Activated CD4-positive, alpha-beta T cell treated with anti-CD3 and anti-CD28 coated beads, Interleukin-2, amount 50 U/mL, for 1 hour (primary cell): ENCODE results near the gene E2F7.

Source experiments
- DNase-seq: peaks from one replicate; pipeline ENCODE4 v3.0.0-alpha.2; 2020

Gene E2F7

DNA sequence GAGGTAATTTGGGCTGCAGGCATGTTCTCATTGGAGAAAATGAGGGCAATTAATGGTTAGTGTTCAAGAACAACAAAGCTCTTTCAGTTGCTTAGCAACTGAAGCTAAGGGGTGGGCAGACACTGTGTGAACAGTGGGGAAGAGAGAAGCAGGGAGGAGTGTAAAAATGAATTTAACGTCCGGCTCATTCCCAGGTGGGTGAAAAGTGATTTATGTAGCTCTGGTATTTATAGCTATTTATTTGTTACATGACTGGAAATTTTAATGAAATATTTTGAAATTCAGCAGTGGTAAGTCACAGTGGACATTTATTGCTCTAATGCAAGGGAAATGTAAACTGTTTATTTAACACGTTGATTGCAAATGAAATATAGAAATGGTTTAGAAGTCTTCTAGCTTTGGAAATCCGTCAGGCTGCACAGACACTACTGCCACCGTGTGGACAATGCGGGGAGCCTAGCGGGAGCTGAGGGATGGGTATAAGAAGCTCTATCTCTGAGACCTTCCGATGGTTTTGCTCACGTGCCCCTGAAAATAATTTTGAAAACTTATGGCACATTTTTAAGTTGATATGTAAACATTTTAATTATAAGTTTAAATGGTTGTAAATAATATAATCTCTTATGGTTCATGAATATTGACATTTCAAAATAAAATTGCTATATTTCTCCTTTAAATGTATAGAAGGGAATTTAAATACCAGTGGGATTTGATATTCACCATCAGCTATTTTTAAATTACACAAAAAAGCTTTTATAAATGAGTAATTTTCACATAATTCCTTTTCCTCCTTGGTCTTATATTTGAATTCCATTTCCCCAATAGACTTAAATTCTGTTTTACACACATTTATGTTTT, 54.4 kb downstream of the E2F7 start:
- DNase-seq, result peak; percentile 56

DNA sequence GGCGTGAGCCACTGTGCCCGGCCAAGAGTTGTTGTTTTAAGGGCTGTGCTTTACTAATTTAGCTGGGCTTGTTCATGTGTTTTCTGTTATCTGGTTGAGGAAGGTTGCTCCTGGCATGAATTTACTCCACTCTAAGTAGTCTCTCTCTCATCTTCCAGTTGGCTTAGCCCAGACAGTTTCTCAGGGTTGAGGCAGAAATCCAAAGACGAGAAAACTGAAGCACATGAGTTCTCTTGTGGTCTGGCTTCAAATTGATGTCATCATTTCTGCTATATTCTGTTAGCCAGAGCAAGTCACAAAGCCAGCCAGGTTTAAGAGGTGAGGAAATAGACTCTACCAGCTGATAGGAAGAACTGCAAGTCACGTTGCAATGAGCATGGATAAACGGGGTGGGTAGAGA, 57.9 kb downstream of the E2F7 start:
- no peak for DNase-seq

DNA sequence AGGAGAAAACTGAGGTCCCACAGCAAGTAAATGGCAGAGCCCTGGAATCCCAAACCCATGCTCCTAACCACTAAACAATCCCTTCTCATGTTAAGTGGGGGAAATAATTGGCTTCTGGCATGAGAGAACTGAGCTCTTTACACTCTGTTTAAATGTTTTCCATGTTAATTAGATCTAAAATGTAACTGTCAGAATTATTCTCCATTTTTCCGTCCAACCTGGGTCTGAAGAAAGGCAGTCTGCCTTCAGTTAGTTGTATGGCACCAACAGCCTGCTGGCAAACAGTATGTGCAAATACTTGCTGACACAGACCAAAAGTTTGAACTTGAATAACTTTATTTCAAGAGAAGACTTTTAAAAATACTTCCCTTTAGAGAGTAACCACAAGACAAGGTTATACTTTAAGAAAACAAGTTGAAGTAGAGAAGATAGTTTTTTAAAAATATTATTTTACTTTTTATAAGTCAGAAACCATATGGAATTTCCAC, 59.7 kb downstream of the E2F7 start:
- no peak for DNase-seq

DNA sequence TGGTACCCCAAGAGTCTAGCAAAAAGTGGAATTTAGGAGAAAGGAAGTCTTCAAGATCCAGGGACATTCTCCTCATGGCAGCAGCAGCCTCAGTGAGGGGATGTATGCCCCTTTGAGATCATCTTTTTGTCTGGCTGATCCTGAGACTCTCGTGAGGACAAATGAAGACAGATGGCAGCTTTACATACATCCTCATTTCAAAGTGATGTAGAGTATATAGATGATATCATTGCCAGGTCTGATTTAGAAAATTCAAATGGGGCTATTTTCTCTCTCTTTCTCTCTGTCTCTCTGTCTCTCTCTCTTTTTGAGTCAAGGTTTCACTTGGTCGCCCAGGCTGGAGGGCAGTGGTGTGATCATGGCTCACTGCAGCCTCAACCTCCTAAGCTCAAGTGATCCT, 61.5 kb downstream of the E2F7 start:
- no peak for DNase-seq

DNA sequence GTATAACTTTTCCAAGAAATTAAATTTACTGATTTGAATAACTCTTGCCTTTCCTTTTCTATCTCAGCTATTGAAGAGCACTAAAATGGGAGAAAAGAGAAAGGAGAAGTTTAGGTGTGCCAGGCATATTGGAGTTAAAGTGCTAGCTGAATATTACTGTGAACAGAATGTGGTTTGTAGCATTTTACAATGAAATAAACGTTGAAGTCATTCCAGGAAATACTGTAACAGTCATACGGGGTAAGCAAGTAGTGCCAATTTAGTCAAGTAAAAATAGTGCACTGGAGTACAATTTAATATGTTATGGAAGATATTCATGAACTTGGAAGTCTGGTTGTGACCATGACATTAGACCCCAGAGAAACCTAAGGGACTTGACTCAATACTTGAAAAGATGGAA, 62.1 kb downstream of the E2F7 start:
- DNase-seq, result no peak

DNA sequence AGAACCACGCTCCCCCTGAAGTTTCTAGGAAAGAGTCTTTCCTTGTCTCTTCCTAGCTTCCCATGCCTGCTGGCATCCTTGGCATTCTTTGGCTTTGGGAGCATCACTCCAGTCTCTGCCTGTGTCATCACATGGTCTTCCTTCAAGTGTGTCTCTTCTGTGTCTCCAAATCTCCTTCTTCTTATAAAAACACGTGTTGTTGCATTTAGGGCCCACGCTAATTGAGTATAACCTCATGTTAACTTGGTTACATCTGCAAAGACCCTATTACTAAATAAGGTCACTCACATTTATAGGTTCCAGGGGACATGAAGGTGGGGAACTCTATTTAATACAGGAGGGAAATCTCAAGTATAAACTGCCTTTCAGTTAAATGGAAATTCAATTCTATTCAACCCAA, 63.0 kb downstream of the E2F7 start:
- DNase-seq, result no peak

DNA sequence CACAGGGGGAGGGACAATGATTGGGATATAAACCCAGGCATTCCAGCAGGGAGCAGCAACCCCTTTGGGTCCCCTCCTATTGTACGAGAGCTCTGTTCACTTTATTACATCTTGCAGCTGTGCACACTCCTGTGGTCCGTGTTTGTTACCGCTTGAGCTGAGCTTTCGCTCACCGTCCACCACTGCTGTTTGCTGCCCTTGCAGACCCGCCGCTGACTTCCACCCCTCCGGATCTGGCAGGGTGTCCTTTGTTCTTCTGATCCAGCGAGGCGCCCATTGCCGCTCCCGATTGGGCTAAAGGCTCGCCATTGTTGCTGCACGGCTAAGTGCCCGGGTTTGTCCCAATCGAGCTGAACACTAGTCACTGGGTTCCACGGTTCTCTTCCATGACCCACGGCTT, 64.1 kb downstream of the E2F7 start:
- no peak for DNase-seq

DNA sequence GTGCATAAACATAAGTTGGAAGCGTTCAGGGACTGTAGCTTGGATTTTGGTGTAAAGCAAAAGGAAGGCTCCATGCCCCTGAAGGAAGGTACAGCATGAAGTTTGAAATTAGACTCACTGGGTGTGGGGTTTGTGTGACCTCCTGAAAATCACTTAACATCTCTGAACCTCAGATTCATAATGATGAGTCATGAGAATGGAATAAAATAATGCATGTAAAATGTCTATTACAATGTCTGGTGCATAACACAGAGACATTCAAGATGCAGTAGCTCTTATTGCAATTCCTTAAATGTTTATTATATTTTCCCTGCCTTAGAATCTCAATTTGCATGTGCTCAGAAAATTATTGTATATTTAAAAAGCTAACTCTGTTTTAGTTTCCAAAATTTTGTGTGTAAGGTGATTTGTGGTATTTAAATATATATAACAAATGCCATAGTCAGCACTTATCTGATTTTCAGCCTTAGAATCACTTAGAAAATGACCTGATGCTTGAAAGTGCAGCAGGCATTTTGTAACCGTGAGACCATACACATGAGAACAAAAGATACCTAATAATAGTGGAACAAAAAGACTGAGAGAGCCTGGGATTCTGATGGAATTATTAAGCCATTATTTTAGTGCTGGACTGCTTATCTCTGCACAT, 66.3 kb downstream of the E2F7 start:
- no peak for DNase-seq

DNA sequence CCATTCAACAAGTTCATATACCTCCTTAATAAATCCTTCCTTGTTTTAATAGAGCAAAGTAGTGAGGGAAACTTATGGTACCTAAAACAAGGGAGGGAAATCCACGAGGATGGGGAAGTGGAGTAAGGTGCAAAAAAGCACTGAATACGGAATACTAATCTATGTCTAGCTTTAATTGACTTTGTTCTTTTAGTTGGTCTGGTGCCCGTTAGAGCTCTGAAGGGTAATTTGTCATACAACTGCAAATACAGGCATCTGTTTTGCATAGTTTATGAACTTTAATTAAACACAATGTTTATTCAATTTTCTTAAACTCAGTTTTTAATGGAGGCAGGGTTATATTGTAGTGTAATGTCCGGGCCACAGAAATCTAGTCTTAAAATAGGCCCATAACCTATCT, 67.0 kb downstream of the E2F7 start:
- DNase-seq, result no peak

DNA sequence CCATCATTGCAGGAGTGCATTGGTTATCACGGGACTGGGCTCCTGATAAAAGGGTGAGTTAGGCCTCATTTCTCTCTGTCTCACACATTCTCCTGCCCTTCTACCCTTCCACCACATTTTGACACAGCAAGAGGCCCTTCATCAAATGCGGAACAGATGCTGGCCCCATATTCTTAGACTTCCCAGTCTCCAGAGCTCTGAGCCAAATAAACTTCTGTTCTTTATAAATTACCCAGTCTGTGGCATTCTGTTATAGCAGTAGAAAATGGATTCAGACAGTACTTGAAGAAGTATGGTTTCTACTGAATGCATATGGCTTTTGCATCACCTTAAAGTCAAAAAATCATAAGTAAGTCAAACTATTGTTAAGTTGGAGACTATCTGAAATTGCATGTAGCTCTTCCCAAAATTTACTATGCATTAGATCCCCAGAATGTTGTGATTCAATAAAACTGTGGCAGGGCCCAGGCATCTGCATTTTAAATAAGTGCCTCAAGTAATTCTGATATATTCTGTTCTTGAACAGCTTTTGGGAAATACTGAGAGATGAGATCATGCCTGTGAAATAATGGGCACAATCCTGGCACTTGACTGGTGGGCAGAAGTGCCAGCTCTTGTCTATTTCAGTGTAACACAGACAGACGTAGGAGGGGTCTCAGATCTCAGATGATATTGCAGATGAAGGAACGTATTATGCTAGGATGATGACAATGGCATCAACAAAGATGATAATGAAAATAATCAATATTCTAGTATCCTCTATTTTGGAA, 68.2 kb downstream of the E2F7 start:
- no peak for DNase-seq

DNA sequence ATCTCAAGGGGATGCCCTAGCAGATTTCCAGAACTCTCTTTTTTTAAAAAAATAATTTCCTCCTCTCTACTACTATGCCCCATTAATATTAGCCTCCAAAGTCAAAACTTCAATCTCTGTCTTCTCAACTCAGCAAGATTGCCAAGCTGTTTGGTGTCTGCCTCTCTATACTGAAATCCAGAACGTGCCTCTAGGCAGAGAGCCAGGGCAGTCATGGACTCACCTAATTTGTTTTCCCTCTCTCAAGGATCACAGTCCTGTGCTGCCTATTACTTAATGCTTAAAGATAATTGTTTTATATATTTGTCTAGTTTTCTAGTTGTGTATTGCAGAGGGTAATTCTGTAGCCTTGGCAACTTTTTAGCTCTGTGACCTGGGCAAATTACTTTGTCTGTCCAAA, 74.7 kb downstream of the E2F7 start:
- no peak for DNase-seq

DNA sequence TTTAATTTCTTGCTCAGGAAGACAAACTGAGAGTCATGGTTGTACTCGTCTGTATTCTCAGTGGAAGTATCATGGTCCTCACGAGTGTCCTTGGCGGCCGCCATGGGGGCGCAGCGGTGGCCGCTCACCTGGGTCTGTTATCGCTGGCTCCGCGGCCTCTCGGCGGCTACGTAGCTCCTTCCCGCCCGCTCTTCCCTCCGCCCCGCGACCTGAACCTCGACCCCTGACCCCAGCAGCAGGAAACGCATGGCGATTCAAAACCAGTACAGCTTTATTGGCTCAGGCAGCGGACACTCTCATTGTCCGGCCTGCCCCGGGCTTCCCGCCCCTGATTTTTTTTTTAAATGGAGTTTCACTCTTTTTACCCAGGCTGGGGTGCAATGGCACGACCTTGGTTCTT, 80.8 kb downstream of the E2F7 start:
- no peak for DNase-seq

DNA sequence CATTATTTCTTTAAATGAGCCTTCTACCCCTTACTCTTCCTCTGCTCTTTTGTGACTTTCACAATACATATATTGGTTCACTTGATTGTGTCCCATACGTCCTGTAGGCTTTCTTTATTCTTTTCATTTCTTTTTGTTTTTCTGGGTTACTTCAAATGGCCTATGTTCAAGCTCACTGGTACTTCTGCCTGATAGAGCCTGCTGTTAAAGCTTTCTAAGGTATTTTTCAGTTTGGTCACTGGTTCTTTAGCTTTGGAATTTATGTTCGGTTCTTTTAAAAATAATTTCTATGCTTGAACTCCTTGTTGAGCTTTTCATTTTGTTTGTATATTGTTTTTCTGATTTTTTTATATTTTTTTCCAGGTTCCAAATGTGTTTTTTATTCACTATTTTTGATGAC, 81.9 kb downstream of the E2F7 start:
- no peak for DNase-seq

DNA sequence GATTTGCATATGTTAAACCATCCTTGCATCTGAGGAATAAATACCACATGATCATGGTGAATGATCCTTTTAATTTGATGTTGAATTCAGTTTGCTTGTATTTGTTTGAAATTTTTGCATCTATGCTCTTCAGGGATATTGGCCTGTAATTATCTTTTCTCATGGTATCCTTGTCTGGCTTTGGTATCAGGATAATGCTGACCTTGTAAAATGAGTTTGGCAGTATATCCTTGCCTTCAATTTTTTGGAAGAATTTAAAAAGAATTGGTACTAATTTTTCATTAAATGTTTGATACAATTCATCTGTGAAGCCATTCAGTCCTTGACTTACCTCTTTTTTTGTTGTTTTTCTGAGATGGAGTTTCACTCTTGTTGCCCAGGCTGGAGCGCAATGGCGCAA, 85.2 kb downstream of the E2F7 start:
- DNase-seq, result no peak

DNA sequence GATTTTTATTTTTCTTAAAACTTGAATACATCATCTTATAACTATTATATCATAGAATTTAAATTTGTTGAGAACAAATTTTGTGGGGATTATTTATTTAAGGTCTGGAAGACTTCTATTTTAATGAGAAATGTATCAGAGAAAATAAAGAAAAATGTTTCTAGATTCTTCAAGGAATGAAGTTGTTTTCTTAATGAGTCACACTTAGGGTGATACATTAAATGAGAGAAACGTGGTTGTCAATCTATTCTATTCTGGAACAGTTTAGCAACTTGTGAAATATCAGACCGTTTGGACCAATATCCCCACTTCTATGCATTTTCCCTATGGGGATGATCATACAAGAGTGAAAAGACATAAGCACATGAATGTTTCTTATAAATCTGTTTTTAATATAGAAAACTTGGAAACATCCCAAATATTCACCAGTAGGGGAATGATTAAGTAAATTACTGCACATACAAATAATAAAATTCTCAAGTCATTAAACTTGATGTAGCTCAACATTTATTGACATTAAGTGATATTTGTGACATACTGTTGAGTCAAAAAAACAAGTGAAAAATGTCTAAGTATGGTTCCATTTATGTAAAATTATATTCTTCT, 88.5 kb downstream of the E2F7 start:
- DNase-seq, result no peak
